ENCODE measurements around the gene TUBB8.
"Not testable (repeated sequence)": the region's sequence is repeated elsewhere in the genome, so short reads cannot be mapped to it uniquely, and the experiment has no call there.

Gene TUBB8

DNA sequence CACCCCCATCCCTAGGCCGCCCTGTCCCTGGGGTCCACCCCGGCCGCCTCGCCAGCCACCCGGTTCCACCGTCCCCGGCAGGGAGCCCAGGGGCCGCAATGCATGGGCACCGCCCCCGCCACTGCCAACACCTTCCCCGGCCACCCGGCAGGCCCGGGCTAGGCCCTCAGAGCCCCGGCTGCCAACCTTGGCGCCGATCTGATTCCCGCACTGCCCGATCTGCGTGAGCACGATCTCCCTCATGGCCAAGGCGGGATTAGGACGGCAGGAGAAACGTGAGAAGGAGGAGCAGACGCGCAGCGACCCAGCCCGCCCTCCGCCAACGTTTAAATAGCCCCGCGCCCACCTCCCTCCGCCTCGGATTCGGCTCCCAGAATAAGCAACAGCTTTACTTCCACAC lies at the start of gene TUBB8:
TSS of gene TUBB8 (minus strand) at position 301 of the 400 bp plus-strand sequence. CDS start at position 243, 58 bp downstream.
- DNase-seq = no peak

DNA sequence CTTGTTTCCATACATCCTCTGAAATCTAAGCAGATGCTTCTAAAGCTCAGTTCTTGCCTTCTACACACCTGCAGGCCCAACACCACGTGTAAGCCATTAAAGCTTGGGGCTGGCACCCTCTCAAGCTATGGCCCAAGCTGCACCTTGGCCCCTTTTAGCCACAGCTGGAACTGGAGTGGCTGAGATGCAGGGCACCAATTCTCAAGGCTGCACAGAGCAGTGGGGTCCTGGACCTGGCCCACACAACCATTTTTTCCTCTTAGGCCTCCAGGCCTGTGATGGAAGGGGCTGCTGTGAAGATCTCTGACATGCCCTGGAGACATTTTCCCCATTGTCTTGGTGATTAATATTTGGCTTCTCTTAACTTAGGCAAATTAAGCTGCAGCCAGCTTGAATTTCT lies 47.4 kb upstream of the TUBB8 start:
- DNase-seq = no peak

DNA sequence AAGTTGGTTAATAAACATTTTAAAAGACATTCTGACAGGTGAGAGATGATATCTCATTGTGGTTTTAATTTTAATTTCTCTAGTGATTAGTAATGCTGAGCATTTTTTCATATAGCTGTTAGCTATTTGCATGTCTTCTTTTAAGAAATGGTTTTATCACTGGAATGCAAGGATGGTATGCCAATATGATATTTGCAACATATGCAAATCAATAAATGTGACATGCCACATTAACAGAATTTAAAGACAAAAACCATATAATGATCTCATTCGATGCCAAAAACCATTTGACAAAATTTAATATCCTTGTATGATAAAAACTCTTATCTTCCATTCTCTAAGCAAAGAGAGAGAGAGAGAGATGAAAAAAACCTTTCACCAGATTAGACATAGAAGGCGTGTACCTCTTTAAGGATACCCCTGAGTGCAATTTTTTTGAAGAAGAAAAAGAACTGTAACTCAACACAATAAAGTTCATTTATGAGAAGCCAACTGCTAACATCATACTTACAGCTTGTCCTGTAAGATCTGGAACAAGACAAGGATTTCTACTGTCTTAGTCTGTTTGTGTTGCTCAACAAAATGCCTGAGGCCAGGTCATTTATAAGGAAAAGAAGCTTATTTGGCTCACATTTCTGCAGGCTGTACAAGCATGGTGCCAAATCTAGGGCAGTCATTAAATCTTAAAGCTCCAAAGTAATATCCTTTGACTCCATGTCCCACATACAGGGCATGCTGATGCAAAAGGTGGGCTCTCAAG lies 46.4 kb upstream of the TUBB8 start:
- no peak for DNase-seq

DNA sequence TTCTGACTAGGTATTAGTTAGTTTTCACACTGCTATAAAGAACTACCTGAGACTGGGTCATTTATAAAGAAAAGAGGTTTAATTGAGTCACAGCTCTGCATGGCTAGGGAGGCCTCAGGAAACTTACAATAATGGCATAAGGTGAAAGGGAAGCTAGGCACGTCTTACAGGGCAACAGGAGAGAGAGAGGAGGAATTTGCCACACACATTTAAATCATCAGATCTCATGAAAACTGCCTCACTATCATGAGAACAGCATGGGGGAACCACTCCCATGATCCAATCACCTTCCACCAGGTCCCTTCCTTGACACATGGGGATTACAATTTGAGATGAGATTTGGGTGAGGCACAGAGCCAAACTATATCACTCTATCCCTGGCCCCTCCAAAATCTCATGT lies 45.5 kb upstream of the TUBB8 start:
- no peak for DNase-seq

DNA sequence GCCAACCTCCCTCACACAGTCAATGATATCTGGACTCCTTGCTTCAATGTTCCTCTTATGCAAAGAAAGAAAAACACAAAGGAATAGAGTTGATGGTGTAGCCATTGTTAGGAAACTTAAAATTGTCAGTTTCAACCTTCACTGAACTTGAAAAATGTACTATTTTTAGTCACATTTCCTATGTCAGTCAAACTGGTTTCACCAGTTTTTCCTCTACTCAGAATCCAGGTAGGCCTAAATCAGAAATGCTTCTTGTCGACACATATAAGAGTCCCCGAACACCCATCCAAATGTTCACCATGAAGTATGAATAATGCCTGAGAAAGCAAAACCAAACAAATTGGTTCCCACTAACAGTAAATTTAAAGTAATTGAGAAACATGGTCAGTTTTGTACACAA lies 43.8 kb upstream of the TUBB8 start:
- no peak for DNase-seq

DNA sequence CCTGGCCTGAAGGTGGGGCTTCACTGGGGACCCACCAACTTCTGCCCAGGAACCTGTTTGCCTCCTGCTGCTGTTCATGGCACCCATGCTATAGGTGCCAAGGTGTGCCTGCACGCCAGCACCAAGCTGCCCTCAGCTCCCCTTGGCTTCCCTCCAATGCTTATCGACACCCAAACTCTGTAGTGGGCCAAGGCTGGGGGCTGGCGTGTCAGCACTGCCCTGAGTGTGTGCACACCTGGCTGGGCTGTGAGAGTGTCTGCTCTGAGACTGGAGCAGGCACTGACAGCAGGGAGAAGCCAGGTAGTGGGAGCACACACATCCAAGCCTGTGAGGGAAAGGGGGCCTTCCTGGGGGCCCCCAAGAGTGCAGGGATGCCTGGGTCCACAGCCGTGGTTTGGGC lies 43.1 kb upstream of the TUBB8 start:
- DNase-seq = no peak

DNA sequence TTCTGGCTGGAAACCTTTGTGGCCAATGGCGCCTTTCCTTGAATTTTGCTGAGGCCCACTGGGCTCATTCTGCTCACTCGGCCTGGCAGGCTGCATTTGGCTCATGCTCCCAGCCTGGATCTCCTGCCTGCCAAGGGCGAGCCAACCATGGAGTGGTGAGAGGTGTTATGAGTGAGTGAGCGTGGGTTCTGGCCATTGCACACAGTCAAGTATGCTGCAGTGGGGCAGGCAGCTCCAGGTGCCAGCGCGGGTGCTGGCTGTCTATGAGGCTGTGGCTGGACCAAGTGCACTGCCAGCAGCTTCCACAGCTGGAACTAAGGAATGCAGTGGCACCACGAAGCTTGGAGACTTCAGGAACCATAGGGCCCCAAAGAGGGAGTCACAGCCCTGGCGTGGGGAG lies 42.2 kb upstream of the TUBB8 start:
- DNase-seq = no peak

DNA sequence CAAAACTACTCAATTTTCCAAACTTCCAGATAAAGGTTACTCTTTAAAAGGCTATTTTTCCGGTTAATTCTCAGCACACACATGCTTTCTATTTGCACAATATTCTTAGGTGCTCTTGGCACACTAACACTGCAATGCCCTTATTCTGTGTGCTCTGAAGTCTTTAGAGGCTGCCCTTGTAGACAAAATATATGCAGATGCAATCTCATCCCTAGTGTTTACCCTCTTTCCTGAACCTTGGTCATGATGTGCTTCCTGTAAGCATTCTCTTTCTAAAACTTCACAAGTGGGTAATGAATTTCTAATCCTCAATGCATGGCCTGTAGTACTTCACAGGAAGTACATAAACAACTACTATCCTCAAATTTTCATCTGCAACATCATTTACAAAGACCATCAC lies 41.1 kb upstream of the TUBB8 start:
- no peak for DNase-seq

DNA sequence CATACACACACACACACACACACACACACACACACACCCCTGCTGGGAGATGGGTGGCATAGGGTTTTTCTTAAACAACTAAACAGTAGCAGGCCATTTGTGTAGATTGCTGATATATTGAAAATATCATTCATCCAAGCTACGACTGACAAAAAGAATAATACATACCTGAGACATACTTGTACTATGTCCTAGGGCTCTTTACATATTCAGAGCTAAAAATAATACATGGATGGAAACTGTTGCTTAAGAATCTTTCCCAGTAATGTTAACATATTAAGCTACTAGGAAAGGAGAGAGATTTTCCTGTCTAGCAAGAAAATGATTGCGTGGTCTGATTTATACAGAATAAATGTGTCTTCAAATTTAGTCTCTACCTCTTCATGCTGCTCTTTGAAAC lies 40.2 kb upstream of the TUBB8 start:
- no peak for DNase-seq

DNA sequence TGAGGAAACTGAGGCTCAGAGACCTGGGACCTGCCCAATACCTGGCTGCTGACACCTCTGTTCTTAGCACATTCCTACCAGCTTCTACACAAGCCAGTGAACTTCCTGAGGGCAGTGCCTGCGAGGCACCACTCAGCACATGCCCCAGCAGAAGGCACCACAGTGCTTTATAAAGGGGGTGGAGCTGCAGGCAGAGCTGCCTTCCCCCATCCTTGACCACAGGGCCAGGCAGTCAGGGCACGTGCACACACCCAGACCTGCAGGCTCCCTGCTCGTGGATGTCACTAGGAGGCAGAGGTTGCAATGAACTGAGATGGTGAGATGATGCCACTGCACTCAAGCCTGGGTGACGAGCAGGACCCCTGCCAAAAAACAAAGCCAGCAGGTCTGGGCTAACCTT lies 39.2 kb upstream of the TUBB8 start:
- DNase-seq = no peak

DNA sequence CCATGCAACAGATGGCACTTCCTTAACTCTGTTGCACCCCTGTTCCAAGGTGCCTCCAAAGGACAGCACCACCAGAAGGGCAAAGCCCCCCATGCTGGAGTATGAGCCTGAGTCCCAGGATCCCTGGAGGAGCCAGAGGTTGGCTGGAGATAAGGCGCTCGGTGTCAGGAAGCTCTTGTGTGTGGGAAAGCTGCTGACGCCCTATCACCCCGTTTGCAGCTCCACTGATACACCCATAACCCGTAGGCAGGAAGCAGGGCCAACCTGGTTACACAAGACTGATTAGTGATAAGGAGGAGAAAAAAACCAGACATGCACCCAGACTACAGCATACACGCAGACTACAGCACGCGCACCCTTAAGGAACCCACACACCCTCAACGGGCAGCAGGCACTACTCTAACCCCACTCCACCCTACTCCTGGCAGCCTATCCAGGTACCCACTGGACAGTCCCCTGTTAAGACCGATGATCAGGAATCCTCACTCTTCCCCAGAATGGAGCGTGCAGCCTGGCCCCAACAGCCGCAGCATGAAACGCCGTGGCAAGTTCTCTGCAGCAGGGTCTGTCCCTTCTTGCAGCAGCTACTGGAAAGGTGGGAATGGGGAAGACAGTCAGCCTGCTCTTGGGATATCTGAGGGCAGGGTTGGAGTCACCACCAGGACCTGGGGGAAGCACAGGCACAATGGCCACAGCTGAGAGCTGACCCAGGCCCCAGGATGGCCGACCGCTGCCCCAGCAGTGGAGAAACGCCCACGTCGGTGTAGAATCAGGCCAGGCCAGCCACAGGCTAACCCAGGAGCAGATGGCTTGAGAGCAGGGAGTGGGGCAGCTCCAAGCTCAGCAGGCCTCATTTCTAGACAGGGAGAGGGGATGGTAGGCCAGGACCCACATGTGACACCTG lies 38.3 kb upstream of the TUBB8 start:
- no peak for DNase-seq

DNA sequence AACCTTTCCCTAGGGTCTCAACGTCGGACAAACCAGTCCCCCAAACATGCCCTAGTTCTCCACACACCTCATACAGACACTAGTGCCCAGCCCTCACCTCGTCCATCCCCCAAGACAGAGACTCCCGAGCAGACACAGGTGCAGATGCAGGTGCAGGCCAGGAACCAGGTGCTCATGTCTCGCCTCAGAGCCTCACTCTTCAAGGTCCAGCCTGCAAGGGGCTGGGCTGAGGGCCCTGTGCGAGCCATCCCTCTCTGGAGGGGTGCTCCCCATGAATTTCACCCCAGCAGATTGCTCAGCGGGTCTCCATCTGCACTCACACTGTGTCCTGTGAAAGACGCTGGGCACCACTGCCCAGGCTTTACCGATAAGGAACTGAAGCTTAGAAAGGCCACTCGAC lies 36.9 kb upstream of the TUBB8 start:
- no peak for DNase-seq

DNA sequence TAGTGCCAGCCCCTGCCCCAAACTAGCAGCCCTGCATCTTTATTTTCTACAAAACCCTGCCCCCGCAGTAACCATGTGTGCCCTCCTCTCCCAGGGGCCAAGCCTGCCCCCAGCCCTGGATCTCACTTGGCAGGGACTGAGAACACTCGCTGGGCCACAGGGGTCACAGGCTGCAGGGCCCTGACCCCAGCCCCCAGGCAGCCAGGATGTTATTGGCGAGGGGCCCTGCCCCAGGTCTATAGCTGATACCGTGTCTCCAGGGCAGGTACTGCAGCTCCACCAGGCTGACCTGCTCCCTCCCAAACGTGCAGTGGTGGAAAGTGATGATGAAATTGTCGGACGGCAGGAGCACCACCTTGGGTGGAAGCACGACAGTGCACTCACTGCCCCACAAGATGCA lies 35.9 kb upstream of the TUBB8 start:
- DNase-seq = no peak

DNA sequence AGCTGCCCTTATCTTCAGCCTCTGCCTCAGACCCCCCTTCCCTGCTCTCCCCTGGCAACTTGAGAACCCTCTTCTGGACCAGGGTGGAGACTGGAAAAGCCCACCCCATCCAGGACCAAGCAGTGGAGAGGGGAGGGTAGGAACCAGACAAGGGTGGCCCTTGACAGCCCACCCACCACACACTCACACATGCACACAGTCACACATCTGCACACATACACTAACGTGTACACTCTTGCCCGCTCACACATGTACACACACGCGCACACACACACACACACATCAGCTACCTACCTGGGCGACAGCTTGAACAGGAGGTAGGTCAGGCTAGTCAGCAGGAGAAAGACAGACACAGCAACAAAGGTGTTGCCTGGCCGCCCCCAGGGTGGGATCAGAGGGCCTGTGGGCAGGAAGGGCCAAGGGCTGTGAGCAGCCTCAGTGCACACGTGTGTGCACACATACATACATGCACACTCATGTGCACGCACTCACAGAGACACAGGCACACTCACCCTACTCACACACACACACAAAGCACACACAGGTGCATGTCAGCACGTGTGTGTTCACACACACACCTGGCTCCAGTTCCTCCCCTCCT lies 34.9 kb upstream of the TUBB8 start:
- no peak for DNase-seq

DNA sequence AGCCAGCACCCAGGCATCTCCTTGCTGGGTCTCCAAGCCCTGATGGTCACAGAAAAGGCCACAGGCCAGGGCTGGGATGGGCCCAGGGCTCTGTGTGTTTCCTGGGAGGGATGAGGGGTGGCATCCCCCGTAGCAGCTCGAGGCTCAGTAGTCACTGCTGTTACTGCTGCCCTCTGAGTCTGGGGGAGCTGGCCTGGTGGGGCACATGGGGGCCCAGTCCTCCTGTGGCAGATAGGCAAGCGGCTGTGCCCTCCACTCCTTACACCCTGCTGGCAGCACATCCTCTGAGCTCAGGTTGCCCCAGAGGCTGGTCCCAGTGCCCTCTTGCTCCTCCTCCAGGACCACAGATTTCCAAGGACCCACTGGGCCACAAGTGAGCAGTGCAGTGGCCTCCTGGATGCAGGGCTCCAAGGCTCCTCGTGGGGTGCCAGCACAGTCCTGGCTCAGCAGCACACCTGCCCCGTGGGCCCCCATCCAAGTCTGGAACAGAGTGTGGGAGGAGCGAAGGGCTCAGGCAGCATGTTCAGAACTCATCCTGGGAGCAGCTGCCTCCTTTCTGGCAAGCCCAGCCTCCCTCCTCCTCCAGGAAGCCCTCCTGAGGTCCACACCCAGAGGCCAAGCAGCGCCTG lies 31.5 kb upstream of the TUBB8 start:
- DNase-seq = no peak

DNA sequence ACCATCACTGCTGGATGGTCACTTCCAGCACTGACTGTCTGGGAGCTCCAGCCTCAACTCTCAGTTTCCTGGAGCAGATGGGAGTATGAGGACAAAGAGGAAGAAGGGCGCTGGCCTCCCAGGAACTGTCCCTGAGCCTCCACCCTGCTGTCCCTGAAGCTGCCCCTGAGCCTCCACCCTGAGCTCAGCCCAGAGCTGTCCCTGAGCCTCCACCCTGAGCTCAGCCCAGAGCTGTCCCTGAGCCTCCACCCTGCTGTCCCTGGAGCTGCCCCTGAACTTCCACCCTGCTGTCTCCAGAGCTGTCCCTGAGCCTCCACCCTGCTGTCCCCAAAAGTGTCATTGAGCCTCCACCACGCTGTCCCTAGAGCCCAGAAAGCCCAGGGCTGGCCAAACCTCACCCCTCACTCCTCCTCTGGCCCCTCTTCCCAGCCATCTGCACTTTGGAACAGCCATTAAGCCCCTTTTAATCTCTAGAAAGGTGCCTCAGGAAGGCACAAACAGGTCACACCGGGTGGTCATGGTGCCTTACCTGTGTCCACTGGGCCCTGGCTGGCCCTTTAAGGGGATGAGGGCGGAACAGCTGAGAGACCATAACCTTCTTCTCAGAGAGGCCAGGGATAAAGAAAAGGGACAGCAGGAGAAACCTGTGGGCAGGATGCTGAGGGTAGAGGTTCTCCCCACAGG lies 30.6 kb upstream of the TUBB8 start:
- DNase-seq = no peak

DNA sequence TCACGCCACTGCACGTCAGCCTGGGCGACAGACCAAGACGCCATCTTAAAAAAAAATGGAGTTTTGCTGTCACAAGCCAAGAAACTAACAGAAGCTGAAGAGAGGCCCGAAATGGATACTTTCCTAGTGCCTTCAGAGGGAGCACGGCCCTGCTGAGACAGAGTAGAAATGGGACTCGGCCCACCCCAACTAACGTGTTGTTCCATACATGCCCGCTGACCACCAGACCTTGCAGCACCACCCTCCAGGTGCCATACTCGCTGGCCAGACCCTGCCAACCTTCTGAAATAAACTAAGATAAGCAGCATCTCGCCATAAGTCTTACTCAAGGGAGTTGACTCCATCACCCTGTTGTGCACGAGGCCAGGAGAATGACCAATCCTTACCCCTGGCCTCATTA lies 29.5 kb upstream of the TUBB8 start:
- no peak for DNase-seq

DNA sequence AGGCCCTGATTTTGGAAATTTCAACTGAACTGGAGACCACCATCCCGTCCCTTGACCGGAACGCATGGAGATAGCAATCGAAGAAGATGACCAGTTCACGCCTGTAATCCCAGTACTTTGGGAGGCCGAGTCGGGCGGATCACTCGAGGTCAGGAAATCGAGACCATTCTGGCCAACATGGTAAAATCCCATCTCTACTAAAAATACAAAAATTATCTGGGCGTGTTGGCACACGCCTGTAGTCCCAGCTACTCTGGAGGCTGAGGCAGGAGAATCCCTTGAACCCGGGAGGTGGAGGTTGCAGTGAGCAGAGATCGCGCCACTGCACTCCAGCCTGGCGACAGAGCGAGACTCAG lies 25.1 kb upstream of the TUBB8 start:
- DNase-seq = not testable (repeated sequence)

DNA sequence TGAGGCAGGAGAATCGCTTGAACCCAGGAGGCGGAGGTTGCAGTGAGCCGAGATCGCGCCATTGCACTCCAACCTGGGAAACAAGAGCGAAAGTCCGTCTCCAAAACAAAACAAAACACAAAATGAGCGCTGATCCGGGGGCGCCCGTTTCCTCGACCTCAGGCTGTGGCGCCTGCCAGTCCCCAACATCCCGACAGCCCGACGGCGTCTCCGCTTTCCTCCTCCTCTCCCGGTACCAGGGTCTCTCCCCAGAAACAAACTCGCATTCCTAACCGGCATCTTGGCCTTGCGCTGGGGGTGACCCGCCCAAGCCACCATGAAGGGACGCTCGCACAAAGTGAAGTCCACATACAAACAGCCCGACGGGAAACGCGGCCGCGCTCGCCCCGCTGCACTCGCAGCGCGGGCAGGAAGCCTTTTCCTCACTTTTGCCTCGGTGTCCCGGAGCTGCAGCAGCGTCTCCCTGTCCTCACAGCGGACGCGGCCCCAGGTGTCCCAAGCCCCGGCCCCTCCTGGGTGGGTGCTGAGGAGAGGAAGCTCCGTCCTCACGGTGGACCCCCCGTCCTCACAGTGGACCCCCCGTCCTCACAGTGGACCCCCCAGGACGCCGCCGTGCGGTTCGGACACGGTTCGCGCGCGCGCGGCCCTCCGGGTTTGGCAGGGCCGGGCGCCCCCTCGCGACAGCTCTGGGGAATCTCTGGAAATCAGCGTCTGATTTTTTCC lies 24.6 kb upstream of the TUBB8 start:
- DNase-seq = not testable (repeated sequence)

DNA sequence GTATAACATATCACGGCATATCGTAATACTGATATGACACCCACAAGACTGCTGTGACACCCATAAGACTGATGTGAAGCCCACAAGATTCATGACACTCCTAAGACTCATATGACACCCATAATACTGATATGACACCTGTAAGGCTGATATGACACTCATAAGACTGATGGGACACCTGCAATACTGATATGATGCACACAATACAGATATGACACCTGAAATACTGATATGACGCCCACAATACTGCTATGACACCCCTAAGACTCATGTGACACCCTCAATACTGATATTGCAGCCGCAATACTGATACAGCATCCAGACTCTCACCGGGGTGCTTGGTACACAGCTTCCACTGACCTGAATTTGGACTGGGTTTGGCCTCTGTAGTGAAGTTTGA lies 19.1 kb upstream of the TUBB8 start:
- not testable (repeated sequence) for DNase-seq

DNA sequence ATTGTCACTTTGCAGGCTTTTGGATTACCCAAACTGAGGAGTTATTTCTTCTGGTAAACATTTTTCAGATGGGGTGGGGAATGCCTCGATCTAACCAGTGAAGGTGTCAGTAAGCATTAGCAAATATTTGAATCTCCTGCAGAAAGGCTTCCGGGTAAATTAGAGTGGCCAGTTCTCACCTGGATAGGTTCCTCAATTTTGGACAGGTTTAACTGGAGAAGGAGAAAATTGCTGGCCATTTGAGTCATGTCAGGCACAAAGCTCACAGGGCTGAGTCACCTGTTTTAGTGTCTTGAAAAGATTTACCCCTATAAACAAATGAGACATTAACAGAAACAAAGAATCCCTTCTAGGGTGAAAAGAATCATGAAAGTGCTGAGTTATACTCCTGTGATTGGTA lies 830 bp upstream of the TUBB8 start:
- not testable (repeated sequence) for DNase-seq

DNA sequence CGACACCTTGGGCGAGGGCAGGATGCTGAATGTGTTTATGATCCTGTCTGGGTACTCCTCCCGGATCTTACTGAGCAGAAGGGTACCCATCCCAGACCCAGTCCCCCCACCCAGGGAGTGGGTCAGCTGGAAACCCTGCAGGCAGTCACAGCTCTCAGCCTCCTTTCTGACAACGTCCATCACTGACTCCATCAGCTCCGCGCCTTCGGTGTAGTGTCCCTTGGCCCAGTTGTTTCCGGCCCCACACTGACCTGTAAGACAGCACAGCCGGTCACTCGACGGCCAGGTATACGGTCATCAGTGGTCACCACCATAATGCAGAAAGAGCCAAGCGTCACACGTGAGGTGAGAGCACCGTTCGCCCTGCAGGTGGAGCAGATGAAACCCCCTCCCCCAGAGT lies 1.2 kb downstream of the TUBB8 start:
- DNase-seq = not testable (repeated sequence)

Data from DMS79 (cell line).